Measurements from ENCODE around the gene GCN1.

- TF ChIP-seq, protein P1, sequence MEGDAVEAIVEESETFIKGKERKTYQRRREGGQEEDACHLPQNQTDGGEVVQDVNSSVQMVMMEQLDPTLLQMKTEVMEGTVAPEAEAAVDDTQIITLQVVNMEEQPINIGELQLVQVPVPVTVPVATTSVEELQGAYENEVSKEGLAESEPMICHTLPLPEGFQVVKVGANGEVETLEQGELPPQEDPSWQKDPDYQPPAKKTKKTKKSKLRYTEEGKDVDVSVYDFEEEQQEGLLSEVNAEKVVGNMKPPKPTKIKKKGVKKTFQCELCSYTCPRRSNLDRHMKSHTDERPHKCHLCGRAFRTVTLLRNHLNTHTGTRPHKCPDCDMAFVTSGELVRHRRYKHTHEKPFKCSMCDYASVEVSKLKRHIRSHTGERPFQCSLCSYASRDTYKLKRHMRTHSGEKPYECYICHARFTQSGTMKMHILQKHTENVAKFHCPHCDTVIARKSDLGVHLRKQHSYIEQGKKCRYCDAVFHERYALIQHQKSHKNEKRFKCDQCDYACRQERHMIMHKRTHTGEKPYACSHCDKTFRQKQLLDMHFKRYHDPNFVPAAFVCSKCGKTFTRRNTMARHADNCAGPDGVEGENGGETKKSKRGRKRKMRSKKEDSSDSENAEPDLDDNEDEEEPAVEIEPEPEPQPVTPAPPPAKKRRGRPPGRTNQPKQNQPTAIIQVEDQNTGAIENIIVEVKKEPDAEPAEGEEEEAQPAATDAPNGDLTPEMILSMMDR (IDR thresholded peaks at IDR 0.05): no peak
- no peak for TF ChIP-seq POLR2A (IDR thresholded peaks at IDR 0.05)
Measured at GRCh38 chr12:120115692-120116440, 78.6 kb downstream of the GCN1 start.

Measured in heart left ventricle (tissue), 13 donors.